HCT116 (cell line): ENCODE data around the gene GUCA2B. TPM values are rescaled to one million over a fixed set of nuclear protein-coding genes. Genes with fewer than 3 reads are reported as not detected.

Source experiments
- ATAC-seq: fragments of 200-7000 bp; cut with Tn5 transposase; 2 replicates; pipeline ENCODE4 v1.9.1; 2020; ENCODE audit warnings: mild to moderate bottlenecking, moderate library complexity
- BruUV-seq: library from RNA; stranded (reverse); fragments of 400-500 nt; replicated peaks from 2 replicates; lab custom pipeline; 2021; lab: Mats Ljungman, UMichigan
- CTCF ChIA-PET: fragments of 300-600 bp; sonication (Branson Sonifier 250); formaldehyde crosslinking; loops from one replicate; lab custom pipeline; 2021; ENCODE audit warnings: antibody characterized with exemption; lab: Charles Lee
- POLR2A ChIA-PET: fragments of 300-600, 350-600 bp; sonication (Branson Sonifier 250); formaldehyde crosslinking; loops from one replicate; lab custom pipeline; 2021; ENCODE audit warnings: antibody characterized with exemption; lab: Charles Lee
- RAD21 ChIA-PET, 2 experiments: fragments of 300-600 bp; sonication (Branson Sonifier 250); formaldehyde crosslinking; loops; one replicate each; lab custom pipeline; 2023; ENCODE audit warnings: low total read pairs in 2 of 2; ENCODE audit not compliant: uncharacterized antibody in 2 of 2, unreplicated experiment in 2 of 2, low non-redundant PET in 1 of 2; lab: Charles Lee
- DNase-seq: peaks from one replicate; pipeline ENCODE4 v3.0.0-alpha.2; 2010; ENCODE audit warnings: low read depth, low spot score
- H2AFZ ChIP-seq: fragments of 200-600 bp; shearing (Covaris generic), sonication (generic); 2 replicates; pipeline ENCODE4 v1.6.1; 2017; ENCODE audit warnings: low read depth, mixed run types, mixed read lengths, antibody characterized with exemption, low read length; ENCODE audit not compliant: poor library complexity, severe bottlenecking
- H3K27ac ChIP-seq: 2 replicates; pipeline ENCODE4 v1.5.1; 2012; ENCODE audit warnings: low read depth, low read length
- H3K27me3 ChIP-seq: fragments of 200-600 bp; sonication (generic); 2 replicates; pipeline ENCODE4 v1.6.1; 2016; ENCODE audit warnings: mixed run types, low read length, mixed read lengths; ENCODE audit not compliant: insufficient read depth
- H3K36me3 ChIP-seq, 2 experiments: fragments of 200-500 bp in 1 of 2; fragments of 200-600 bp in 1 of 2; sonication (Bioruptor generic) in 1 of 2; sonication (generic) in 1 of 2; 2 replicates each; pipeline versions ENCODE4 v1.5.1 to v1.6.1; 2014 to 2016; ENCODE audit warnings: low read length in 2 of 2, inconsistent platforms in 1 of 2, mixed read lengths in 1 of 2, mixed run types in 1 of 2; ENCODE audit not compliant: insufficient read depth in 2 of 2, control insufficient read depth in 1 of 2
- H3K4me1 ChIP-seq, 2 experiments: fragments of 200-600 bp in 1 of 2; sonication (generic) in 1 of 2; 2 replicates each; pipeline versions ENCODE4 v1.5.1 to v1.6.1; 2012 to 2017; ENCODE audit warnings: low read length in 2 of 2, inconsistent platforms in 1 of 2, mild to moderate bottlenecking in 1 of 2, mixed read lengths in 1 of 2, mixed run types in 1 of 2, moderate library complexity in 1 of 2; ENCODE audit not compliant: insufficient read depth in 2 of 2, control insufficient read depth in 1 of 2
- H3K4me2 ChIP-seq: fragments of 200-600 bp; sonication (generic); 2 replicates; pipeline ENCODE4 v1.6.1; 2017; ENCODE audit warnings: mixed run types, low read length, mixed read lengths
- H3K4me3 ChIP-seq, 2 experiments: fragments of 200-600 bp in 1 of 2; sonication (generic) in 1 of 2; replicated peaks in 1 of 2; 2 replicates each; pipeline ENCODE4 v1.5.1; 2011 to 2016; ENCODE audit warnings: low read length in 2 of 2, control low read depth in 1 of 2, low read depth in 1 of 2, mild to moderate bottlenecking in 1 of 2, mixed read lengths in 1 of 2, mixed run types in 1 of 2
- H3K79me2 ChIP-seq: fragments of 200-600 bp; sonication (generic); 2 replicates; pipeline ENCODE4 v1.6.1; 2017; ENCODE audit warnings: mild to moderate bottlenecking, mixed run types, low read length, moderate library complexity, mixed read lengths; ENCODE audit not compliant: insufficient read depth
- H3K9ac ChIP-seq: fragments of 200-600 bp; sonication (generic); 2 replicates; pipeline ENCODE4 v1.6.1; 2016; ENCODE audit warnings: low read length, mixed read lengths
- H3K9me2 ChIP-seq: fragments of 200-600 bp; sonication (generic), shearing (Covaris generic); 2 replicates; pipeline ENCODE4 v1.6.1; 2017; ENCODE audit warnings: mixed run types, mild to moderate bottlenecking, moderate library complexity; ENCODE audit not compliant: insufficient read depth
- H3K9me3 ChIP-seq, 2 experiments: fragments of 200-500 bp in 1 of 2; fragments of 200-600 bp in 1 of 2; sonication (Bioruptor generic) in 1 of 2; sonication (generic) in 1 of 2; 2 replicates each; pipeline ENCODE4 v1.6.1; 2014 to 2017; ENCODE audit warnings: low read length in 2 of 2, mixed read lengths in 2 of 2, inconsistent platforms in 1 of 2, low read depth in 1 of 2, mild to moderate bottlenecking in 1 of 2, mixed run types in 1 of 2, moderate library complexity in 1 of 2; ENCODE audit not compliant: control insufficient read depth in 1 of 2, insufficient read depth in 1 of 2
- H4K20me1 ChIP-seq: fragments of 200-600 bp; sonication (generic), shearing (Covaris generic); 2 replicates; pipeline ENCODE4 v1.6.1; 2017; ENCODE audit warnings: mixed run types, mild to moderate bottlenecking, moderate library complexity; ENCODE audit not compliant: insufficient read depth
- CBX3 ChIP-seq: IDR thresholded peaks from 2 replicates; pipeline ENCODE4 v1.6.1; 2012; ENCODE audit warnings: low read depth
- ELF1 ChIP-seq: IDR thresholded peaks from 2 replicates; pipeline ENCODE4 v1.6.1; 2012; ENCODE audit warnings: low read depth, borderline replicate concordance
- EZH2 ChIP-seq: fragments of 200-600 bp; sonication (generic); IDR thresholded peaks from 2 replicates; pipeline ENCODE4 v1.6.1; 2017; ENCODE audit warnings: antibody characterized with exemption, mixed run types
- RAD21 ChIP-seq: IDR thresholded peaks from 2 replicates; pipeline ENCODE4 v1.6.1; 2012; ENCODE audit warnings: low read depth, mild to moderate bottlenecking
- YY1 ChIP-seq: IDR thresholded peaks from 2 replicates; pipeline ENCODE4 v1.6.1; 2011; ENCODE audit warnings: low read length, low read depth, moderate library complexity, mild to moderate bottlenecking; ENCODE audit not compliant: insufficient replicate concordance; ENCODE audit errors: extremely low read depth
- ZNF274 ChIP-seq: fragments of 200-500 bp; sonication (Bioruptor generic); IDR thresholded peaks from 2 replicates; pipeline ENCODE4 v1.6.1; 2014; ENCODE audit warnings: mild to moderate bottlenecking, low read depth, low read length, inconsistent platforms
- intact Hi-C: fragments of 100-400 bp; cut with micrococcal nuclease; formaldehyde crosslinking; loops from 2 replicates; pipeline ENCODE4 v1.10.0; 2022
- total RNA-seq: library from RNA; stranded (reverse); gene quantifications from one replicate; pipeline ENCODE4 v1.2.1, GENCODE V29; 2021; ENCODE audit not compliant: unreplicated experiment
- TF ChIP-seq, protein P1 (sequence below): IDR thresholded peaks from 2 replicates; pipeline ENCODE4 v1.6.1; 2012
- TF ChIP-seq, protein P2 (sequence below): IDR thresholded peaks from 2 replicates; pipeline ENCODE4 v1.6.1; 2011; ENCODE audit warnings: mild to moderate bottlenecking, low read length, moderate library complexity; ENCODE audit not compliant: insufficient replicate concordance; ENCODE audit errors: extremely low read depth
- TF ChIP-seq, protein P3 (sequence below): IDR thresholded peaks from 2 replicates; pipeline ENCODE4 v1.6.1; 2012; ENCODE audit warnings: low read depth

Gene GUCA2B
- total RNA-seq, 1 experiment from 2014 or later, result not detected

DNA sequence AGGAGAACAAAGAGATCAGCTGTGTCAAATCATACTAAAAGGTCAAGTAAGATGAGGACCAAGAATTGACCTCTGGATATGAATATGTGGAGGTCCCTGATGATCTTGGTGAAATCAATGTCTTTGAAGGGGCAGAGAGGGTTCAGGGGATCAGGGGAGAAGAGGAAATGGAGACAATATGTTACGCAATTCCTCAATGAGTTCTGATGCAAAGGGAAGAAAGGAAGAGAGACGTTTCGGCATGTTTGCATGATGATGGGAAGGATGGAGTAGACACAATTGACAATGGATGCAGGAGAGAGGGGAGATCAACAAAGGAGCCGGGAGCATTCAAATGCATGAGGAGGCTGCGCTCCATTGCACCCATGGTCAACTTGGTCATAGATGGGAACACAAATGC, 36.0 kb upstream of the GUCA2B start:
- Histone ChIP-seq H3K4me3 (no peak overlapping the region), H3K79me2 (no peaks in the 10 kb centered on the region), H2AFZ (no peak overlapping the region), H3K27ac (no peak overlapping the region), H3K4me2 (no peak overlapping the region), H3K4me1 (no peaks in the 10 kb centered on the region), H3K9me3 (no peaks in the 10 kb centered on the region), H4K20me1 (no peaks in the 10 kb centered on the region), H3K9ac (no peak overlapping the region), H3K9me2 (no peaks in the 10 kb centered on the region), H3K27me3 (no peaks in the 10 kb centered on the region), H3K36me3 (no peaks in the 10 kb centered on the region)
- ChIA-PET RAD21 (no interaction called here), POLR2A (no interaction called here), CTCF (no interaction called here)
- intact Hi-C loops, result no loop called here
- no peak for DNase-seq
- ATAC-seq, result no peak
- no TSS peak for BruUV-seq
- TF ChIP-seq, protein P1, sequence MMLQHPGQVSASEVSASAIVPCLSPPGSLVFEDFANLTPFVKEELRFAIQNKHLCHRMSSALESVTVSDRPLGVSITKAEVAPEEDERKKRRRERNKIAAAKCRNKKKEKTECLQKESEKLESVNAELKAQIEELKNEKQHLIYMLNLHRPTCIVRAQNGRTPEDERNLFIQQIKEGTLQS, result no peak
- TF ChIP-seq ZNF274, result no peak
- TF ChIP-seq YY1, result no peak
- TF ChIP-seq CBX3, result no peak
- TF ChIP-seq, protein P2, sequence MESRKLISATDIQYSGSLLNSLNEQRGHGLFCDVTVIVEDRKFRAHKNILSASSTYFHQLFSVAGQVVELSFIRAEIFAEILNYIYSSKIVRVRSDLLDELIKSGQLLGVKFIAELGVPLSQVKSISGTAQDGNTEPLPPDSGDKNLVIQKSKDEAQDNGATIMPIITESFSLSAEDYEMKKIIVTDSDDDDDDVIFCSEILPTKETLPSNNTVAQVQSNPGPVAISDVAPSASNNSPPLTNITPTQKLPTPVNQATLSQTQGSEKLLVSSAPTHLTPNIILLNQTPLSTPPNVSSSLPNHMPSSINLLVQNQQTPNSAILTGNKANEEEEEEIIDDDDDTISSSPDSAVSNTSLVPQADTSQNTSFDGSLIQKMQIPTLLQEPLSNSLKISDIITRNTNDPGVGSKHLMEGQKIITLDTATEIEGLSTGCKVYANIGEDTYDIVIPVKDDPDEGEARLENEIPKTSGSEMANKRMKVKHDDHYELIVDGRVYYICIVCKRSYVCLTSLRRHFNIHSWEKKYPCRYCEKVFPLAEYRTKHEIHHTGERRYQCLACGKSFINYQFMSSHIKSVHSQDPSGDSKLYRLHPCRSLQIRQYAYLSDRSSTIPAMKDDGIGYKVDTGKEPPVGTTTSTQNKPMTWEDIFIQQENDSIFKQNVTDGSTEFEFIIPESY, result no peak
- no peak for TF ChIP-seq EZH2

DNA sequence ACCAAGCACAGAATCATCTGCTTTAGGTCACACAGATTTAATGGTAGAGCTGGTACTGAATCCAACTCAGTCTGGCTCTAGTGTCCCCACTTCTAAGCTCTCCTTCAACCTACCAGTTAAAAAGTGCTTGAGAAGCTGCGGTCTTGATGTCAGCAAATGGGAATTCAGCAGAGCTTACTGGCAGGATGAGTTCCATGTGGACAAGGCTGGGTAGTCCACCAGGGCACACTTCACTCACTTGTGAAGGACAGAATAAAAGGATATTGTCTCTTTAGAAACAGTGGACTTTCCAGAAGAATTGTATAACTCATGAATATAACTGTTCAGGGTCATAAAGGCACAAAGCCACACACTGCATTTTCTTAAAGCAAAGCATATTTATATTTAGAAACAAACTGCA, 35.1 kb upstream of the GUCA2B start:
- Histone ChIP-seq H3K36me3 (no peaks in the 10 kb centered on the region), H3K9me3 (no peaks in the 10 kb centered on the region)
- TF ChIP-seq ELF1, result no peak
- TF ChIP-seq, protein P2, result no peak
- no peak for TF ChIP-seq RAD21
- TF ChIP-seq ZNF274, result no peak
- TF ChIP-seq CBX3, result no peak
- TF ChIP-seq EZH2, result no peak
- TF ChIP-seq, protein P3, sequence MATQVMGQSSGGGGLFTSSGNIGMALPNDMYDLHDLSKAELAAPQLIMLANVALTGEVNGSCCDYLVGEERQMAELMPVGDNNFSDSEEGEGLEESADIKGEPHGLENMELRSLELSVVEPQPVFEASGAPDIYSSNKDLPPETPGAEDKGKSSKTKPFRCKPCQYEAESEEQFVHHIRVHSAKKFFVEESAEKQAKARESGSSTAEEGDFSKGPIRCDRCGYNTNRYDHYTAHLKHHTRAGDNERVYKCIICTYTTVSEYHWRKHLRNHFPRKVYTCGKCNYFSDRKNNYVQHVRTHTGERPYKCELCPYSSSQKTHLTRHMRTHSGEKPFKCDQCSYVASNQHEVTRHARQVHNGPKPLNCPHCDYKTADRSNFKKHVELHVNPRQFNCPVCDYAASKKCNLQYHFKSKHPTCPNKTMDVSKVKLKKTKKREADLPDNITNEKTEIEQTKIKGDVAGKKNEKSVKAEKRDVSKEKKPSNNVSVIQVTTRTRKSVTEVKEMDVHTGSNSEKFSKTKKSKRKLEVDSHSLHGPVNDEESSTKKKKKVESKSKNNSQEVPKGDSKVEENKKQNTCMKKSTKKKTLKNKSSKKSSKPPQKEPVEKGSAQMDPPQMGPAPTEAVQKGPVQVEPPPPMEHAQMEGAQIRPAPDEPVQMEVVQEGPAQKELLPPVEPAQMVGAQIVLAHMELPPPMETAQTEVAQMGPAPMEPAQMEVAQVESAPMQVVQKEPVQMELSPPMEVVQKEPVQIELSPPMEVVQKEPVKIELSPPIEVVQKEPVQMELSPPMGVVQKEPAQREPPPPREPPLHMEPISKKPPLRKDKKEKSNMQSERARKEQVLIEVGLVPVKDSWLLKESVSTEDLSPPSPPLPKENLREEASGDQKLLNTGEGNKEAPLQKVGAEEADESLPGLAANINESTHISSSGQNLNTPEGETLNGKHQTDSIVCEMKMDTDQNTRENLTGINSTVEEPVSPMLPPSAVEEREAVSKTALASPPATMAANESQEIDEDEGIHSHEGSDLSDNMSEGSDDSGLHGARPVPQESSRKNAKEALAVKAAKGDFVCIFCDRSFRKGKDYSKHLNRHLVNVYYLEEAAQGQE, result no peak
- TF ChIP-seq, protein P1, result no peak
- TF ChIP-seq, all 23 proteins: peak for 0
- Histone ChIP-seq H2AFZ (no peak overlapping the region), H3K9ac (no peak overlapping the region), H3K27ac (no peak overlapping the region), H4K20me1 (no peaks in the 10 kb centered on the region), H3K4me1 (no peaks in the 10 kb centered on the region), H3K4me2 (no peak overlapping the region), H3K27me3 (no peaks in the 10 kb centered on the region), H3K4me3 (no peak overlapping the region), H3K9me2 (no peaks in the 10 kb centered on the region), H3K79me2 (no peaks in the 10 kb centered on the region)
- ATAC-seq (no peak), DNase-seq (no peak)
- POLR2A ChIA-PET, result no interaction called here
- CTCF ChIA-PET, result no interaction called here
- RAD21 ChIA-PET, result no interaction called here
- intact Hi-C loops, result no loop called here
- no TSS peak for BruUV-seq
